ENCODE measurements around the gene ACSF2. TPM values are rescaled to one million over a fixed set of nuclear protein-coding genes. Genes with fewer than 3 reads are reported as not detected.
"Not testable (repeated sequence)": the region's sequence is repeated elsewhere in the genome, so short reads cannot be mapped to it uniquely, and the experiment has no call there.

ACSF2 gene
- total RNA-seq, 1 experiment from 2014 or later = 24.5 TPM

DNA sequence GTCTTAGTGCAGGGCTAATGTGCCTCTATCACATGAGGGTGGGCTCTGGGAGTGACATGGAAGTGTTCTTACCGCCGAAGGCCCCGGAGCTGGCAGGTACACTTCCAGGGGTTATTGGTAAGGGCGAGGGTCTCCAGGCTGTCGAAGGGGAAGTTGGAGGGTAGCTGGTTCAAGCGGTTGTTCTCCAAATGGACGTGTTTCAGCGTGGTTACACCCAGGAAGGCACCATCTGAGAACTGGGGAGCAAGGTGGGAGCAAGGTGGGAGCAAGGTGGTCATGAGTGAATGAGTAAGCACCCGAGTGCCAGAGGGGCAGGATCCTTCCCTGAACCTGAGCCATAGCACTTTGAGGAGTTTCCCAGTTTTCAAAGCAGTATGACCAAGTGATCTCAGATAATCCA lies 39.6 kb downstream of the ACSF2 start:
- DNase-seq = no peak
- Histone ChIP-seq H3K4me3 (no peak overlapping the region), H3K36me3 (no peaks in the 10 kb centered on the region; the same call in 1 of the 2 replicates), H3K9me3 (no peaks in the 10 kb centered on the region), H3K27me3 (no peaks in the 10 kb centered on the region)

DNA sequence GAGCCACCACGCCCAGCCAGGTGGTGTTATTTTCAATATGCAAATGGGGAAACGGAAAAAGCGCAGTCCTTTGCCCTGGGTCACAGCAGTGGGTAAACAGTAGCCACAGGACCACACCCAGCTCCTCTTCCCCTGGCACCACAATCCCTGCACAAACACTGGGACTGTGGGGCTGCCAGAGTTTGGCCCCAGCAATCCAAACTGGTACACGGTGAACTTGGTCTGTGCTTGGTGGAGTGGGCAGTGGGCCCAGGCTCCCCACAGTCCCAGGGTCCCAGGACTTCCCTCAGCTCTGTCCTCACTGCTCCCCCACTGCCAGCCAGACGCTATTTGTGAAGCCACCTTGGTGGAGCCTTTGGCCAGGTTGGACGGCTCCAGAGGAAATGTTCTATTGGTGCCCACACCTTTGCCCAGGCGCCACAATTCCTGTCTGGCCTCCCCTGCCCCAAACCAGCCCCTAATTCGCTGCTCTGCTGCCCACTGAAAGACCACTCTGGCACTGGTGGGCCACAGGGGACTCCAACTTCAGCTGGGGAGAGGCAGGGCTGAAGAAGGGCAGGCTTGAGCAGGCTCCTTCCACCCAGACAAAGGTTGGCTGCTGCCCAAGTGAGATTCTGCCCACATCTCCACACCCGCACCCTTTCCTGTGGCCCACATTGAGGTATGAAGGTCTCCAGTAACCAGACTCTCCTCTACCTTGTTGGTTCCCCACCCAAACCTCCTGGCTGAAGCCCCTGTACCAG lies 40.5 kb downstream of the ACSF2 start:
- no peaks in the 10 kb centered on the region for H3K9me3 ChIP-seq
- DNase-seq = no peak
- no peaks in the 10 kb centered on the region; the same call in 1 of the 2 replicates for H3K36me3 ChIP-seq
- no peaks in the 10 kb centered on the region for H3K27me3 ChIP-seq
- no peak overlapping the region for H3K4me3 ChIP-seq

DNA sequence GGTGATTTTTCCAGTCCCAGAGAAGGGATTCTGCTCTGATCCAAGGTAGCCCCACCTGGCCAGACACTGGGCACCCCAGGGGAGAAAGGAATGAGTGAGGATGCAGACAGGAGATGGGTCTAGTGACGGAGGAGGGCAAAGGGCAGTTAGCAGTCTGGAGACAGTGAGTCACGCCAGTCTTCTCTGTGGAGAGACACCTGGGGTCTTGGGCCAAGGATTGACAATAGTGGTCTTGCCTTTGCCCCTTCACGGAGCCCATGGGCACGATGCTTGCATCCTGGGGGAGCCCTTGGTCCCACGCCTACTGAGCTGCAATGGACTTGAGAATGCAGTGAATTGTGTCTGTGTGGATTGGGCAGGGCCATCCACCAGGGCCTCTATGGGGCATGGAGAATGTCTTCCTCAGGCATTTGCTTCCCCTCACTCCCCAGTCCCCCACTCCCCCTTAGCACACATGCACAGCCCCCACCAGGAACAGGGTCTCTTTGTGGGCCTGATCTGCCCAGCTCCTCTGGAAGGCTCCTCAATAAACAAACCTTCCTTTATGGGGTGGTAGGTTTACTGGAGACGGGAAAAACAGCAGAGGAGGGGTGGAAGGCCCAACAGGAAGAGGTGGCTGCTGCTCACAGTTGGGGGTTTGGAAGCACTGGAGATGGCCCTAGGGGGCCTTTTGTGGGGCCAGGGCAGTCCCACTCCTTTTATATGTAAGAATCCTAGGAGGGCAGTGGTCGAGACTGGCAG lies 41.3 kb downstream of the ACSF2 start:
- no peaks in the 10 kb centered on the region for H3K9me3 ChIP-seq
- no peak overlapping the region for H3K4me3 ChIP-seq
- DNase-seq = no peak
- no peaks in the 10 kb centered on the region; the same call in 1 of the 2 replicates for H3K36me3 ChIP-seq
- no peaks in the 10 kb centered on the region for H3K27me3 ChIP-seq

DNA sequence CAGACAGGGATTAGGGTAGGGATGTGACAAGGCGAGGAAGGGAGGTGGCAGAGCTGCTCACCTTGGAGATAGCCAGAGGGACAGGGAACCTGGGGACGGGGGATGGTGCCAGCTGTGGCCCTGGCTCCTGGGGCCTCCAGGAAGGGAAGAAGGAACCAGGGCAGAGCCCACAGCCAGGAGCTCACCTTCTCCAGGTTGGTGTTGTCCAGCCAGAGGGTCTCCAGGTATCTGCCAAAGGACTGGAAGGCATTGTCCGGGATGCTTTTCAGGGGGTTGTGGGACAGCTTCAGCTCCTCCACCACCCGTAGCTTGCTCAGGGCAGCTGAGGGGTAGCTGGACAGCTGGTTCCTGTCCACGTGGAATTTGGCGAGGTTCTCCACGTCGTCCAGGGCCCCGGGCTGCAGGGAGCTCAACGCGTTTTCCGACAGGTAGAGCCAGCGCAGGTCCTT lies 41.9 kb downstream of the ACSF2 start:
- no peaks in the 10 kb centered on the region for H3K27me3 ChIP-seq
- DNase-seq = no peak

DNA sequence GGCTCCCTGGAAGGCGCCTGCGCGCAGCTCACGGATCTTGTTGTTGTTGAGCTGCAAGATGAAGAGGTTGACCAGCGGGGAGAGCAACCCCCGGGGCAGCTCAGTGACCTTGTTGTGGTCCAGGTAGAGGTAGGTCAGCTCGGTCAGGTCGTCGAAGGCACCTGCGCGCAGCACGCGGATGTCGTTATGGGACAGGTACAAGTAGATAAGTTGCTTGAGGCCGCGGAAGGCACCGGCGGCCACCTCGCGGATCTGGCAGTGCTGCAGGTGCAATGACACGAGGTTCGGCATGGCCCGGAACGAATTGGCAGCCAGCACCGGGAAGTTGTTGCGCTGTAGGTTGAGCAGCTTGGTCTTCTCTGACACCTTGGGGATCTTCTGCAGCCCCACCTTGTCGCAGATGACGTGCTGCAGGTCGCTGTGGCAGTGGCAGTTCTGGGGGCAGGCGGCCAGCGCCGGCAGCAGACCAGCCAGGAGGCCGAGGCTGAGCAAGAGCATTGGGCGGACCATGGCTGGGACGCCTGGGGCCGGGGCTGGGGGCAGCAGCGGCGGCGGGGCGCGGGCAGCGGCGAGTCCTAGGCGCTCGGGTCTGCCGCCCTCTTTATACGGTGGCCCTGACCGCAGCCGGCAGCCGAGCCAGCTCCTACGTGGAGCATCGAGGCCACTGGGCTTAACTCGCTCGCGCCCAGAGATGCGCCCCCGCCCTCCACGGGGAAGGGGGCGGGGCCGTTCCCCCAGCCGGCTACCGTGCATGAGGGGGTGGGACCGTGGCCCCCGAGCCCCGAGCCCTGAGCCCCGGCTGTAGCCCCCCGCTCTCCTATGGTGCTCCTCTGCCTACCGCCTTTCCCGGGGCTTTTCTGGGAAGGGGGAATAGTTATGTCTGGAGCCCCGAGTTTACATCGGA lies 42.5 kb downstream of the ACSF2 start, which contains the start of gene CHAD:
Gene CHAD, minus strand, starts transcription at position 577 of the 904 bp plus-strand sequence. Its CDS starts 67 bp downstream, at position 510.
- H3K4me3 ChIP-seq = no peak within 1 kb of the TSS
- H3K27me3 ChIP-seq = no peaks in the 10 kb centered on the region
- no peaks in the 10 kb centered on the region for H3K9me3 ChIP-seq
- no peaks in the 10 kb centered on the region; the same call in 1 of the 2 replicates for H3K36me3 ChIP-seq
- no peak for DNase-seq

More for the DNA sequence above, 41.9 kb downstream of the ACSF2 start:
- H3K4me3 ChIP-seq = no peak overlapping the region
- H3K9me3 ChIP-seq = no peaks in the 10 kb centered on the region
- H3K36me3 ChIP-seq = no peaks in the 10 kb centered on the region

DNA sequence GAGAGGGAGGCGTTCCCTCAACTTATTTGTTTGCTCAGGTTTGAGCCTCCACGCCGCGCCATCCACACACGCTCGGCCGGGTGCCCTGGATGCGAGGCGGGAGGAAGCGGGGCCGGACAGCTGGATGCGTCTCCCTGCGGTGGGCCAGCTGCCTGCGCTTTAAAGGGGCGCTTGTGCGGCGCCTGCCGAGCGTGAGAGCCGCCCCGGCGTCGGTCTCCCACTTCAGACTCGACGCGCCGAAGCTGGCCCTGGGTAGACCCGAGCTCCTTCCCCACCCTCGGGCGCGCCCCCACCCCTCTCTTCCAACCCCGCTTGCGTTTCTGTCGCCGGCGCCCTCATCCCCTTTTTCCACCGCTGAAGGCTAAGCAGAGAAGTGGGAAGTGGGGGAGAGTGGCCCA lies 43.2 kb downstream of the ACSF2 start:
- Histone ChIP-seq H3K9me3 (no peaks in the 10 kb centered on the region), H3K4me3 (no peak overlapping the region), H3K36me3 (no peaks in the 10 kb centered on the region; the same call in 1 of the 2 replicates), H3K27me3 (no peaks in the 10 kb centered on the region)
- no peak for DNase-seq

DNA sequence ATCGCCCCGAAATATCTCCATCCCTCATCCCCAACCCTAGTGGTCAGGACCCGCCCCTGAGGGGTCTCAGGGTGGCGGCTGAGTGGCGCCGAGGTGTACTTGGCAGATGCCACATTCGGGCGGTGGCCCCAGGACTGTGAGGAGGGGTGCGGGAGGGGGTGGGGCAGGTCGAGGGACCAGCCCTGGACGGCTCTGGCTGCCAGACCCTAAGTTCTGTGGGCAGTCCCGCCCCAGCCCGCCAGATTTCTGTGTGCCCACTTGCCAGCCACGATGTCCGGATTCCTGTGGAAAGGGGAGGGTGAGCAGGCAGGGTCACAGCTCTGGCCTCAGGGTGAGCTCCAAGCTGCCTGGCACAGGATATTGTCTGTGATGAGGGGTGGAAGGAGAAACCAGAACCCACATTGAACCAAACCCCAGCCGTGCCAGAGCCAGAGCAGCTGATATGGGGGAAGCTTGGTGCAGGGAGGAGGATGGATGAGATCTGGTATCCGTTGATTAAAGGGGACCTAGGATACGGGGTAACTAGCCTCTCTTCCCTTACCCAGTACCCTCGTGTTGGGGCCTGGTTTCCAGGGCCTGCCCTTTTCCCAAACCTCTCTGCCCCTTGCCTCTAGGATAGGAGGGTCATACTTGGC lies 43.8 kb downstream of the ACSF2 start:
- no peak for DNase-seq
- H3K27me3 ChIP-seq = no peaks in the 10 kb centered on the region
- H3K4me3 ChIP-seq = no peak overlapping the region
- no peaks in the 10 kb centered on the region for H3K9me3 ChIP-seq
- no peaks in the 10 kb centered on the region; the same call in 1 of the 2 replicates for H3K36me3 ChIP-seq

DNA sequence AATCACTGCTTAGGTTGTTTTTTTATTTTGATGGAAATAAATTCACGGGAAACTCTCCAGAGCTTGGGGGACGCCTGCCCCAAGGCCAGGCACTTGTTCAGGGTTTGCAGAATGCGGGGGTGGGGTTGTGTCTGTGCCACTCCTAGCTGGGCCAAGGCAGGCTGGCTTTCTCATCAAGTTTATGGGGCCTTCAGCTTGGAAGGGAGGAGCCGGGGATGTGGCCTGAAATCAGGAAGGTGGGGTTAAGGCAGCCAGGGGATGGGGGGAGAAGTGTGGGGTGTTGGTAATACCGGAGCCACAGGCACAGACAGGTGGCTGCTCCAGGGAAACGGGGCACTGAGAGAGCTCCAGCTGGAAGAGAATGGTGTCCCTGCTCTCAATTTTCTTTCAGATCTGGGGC lies 44.4 kb downstream of the ACSF2 start:
- H3K4me3 ChIP-seq = no peak overlapping the region
- no peaks in the 10 kb centered on the region for H3K27me3 ChIP-seq
- no peak for DNase-seq
- no peaks in the 10 kb centered on the region; the same call in none of the 2 replicates for H3K36me3 ChIP-seq
- H3K9me3 ChIP-seq = no peaks in the 10 kb centered on the region

DNA sequence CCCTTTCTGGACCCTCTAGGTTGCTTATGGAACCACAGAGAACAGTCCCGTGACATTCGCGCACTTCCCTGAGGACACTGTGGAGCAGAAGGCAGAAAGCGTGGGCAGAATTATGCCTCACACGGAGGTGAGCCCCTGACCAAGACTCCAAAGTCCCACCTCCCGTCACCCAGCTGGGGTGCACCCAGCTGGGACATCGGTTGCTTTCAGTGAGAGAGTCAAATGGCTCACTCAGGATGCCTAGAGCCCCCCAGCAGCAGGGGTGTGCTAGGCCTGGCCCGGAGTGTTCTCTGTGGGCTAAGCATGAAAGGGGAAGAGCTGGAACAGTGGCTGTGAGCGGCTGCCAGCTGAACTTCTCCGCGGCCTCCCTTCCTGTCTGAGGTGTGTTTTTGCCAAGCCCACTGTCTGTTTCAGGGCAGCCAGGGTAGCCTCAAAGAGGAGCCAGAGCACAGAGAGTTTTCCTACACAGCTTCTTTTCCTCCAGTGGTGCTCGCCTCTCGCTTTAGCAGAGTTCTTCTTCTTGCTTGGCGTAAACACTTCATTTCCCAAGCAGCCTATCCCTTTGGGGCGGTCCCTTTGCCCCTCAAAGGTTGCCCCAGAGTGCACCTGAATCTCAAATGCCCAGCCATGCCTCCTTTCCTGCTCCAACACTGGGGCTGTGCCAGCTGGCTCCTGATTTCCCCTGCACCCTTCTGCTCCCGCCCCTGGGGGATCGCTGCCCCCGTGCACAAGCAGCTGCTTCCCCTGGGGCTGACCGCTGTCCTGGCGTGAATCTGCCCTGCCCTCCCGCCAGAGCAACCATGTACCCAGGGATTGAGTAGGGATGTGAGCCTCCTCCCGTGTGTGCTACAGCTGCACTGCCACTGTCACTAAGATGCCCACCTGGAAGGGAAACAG lies 45.2 kb downstream of the ACSF2 start:
- DNase-seq = no peak
- H3K4me3 ChIP-seq = no peak overlapping the region

DNA sequence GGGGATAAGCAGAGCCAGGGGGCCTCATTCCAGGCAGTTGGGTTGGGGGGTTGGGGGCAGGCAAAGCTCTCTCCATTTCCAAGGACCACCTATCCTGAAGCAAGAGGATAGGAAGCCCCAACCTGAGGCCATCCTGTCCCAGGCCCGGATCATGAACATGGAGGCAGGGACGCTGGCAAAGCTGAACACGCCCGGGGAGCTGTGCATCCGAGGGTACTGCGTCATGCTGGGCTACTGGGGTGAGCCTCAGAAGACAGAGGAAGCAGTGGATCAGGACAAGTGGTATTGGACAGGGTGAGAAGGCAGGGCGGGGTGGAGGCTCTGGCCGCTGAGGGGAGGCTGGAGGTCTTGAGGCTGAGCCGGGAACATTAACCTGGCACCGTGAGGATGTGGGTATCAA lies 46.3 kb downstream of the ACSF2 start:
- no peak for DNase-seq
- Histone ChIP-seq H3K4me3 (no peak overlapping the region), H3K9me3 (no peaks in the 10 kb centered on the region), H3K27me3 (no peaks in the 10 kb centered on the region), H3K36me3 (no peaks in the 10 kb centered on the region; the same call in none of the 2 replicates)

More for the DNA sequence above, 45.2 kb downstream of the ACSF2 start:
- H3K27me3 ChIP-seq = no peaks in the 10 kb centered on the region
- no peaks in the 10 kb centered on the region; the same call in none of the 2 replicates for H3K36me3 ChIP-seq
- H3K9me3 ChIP-seq = no peaks in the 10 kb centered on the region

DNA sequence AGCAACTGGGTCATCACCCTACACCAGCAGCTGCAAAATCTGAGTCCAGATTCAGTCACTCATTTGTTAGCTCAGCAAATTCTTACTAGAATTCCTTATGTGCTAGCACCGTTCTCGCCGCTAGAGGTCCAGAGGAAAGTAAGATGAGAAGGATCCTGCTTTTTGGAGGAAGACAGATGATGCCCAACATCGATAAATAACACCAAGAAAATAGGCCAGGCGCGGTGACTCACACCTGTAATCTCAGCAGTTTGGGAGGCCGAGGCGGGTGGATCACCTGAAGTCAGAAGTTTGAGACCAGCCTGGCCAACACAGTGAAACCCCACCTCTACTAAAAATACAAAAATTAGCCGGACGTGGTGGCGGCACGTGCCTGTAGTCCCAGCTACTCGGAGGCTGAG lies 46.7 kb downstream of the ACSF2 start:
- DNase-seq = peak; percentile 35
- not testable (repeated sequence) for H3K9me3 ChIP-seq, H3K4me3 ChIP-seq, H3K36me3 ChIP-seq, H3K27me3 ChIP-seq

DNA sequence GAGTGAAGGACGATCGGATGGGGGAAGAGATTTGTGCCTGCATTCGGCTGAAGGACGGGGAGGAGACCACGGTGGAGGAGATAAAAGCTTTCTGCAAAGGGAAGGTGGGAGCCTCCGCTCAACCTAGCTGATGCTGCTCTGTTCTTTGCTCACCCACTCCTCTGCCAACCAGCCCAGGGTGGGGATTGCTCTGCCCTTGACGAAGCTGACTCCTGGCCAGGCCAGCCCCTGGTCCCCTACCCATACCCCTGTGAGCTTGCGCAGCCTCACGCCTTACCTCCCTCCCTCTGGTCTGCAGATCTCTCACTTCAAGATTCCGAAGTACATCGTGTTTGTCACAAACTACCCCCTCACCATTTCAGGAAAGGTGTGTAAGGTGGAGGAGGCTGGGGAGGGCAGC lies 47.9 kb downstream of the ACSF2 start:
- Histone ChIP-seq H3K27me3 (no peaks in the 10 kb centered on the region), H3K9me3 (no peaks in the 10 kb centered on the region), H3K4me3 (no peak overlapping the region), H3K36me3 (no peaks in the 10 kb centered on the region; the same call in none of the 2 replicates)
- no peak for DNase-seq

DNA sequence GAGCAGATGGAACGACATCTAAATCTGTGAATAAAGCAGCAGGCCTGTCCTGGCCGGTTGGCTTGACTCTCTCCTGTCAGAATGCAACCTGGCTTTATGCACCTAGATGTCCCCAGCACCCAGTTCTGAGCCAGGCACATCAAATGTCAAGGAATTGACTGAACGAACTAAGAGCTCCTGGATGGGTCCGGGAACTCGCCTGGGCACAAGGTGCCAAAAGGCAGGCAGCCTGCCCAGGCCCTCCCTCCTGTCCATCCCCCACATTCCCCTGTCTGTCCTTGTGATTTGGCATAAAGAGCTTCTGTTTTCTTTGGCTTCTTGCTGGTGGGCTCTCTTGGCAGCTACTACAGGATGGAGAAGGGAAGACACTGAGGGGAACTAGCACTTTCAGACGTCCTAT lies 48.5 kb downstream of the ACSF2 start:
- DNase-seq = no peak
- Histone ChIP-seq H3K36me3 (peaks cover under 1% of the 10 kb centered on the region), H3K9me3 (no peaks in the 10 kb centered on the region), H3K27me3 (no peaks in the 10 kb centered on the region), H3K4me3 (no peak overlapping the region)

DNA sequence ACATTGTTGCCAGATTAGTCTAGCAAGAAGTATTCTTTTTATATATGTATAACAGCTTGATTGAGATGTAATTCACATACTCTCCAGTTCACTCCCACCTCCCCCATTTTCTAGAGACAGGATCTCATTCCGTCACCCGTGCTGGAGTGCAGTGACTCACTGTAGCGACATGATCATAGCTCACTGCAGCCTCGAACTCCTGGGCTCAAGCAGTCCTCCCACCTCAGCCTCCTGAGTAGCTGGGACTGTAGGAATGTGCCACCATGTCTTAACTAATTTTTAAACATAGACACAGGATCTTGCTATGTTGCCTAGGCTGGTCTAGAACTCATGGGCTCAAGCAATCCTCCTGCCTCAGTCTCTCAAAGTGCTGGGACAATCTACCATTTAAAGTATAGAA lies 49.3 kb downstream of the ACSF2 start:
- Histone ChIP-seq H3K27me3 (no peaks in the 10 kb centered on the region), H3K4me3 (no peak overlapping the region), H3K36me3 (peaks cover 9% of the 10 kb centered on the region), H3K9me3 (no peaks in the 10 kb centered on the region)
- no peak for DNase-seq

DNA sequence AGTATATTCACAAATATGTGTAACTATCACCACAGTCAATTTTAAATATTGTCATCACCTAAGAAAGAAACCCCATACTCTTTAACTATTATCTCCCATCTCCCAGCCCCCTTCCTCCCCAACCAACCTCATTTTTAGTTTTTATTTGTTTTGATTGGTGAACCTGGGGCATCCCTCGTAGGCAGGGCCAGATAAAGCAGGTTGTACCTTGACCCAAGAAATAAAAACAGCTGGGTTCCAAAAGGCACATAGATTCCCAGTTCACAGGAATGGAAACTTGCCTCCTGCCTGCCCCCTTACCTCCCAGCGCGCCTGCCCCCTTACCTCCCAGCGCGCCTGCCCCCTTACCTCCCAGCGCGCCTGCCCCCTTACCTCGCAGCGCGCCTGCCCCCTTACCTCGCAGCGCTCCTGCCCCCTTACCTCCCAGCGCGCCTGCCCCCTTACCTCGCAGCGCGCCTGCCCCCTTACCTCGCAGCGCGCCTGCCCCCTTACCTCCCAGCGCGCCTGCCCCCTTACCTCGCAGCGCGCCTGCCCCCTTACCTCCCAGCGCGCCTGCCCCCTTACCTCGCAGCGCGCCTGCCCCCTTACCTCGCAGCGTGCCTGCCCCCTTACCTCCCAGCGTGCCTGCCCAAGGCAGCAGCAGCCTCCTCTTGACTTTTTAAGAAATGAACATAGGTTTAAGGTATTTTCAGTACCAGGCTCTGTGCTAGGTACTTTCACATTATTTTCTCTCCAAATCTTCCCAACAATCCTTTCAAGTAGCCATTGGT lies 49.9 kb downstream of the ACSF2 start:
- not testable (repeated sequence) for H3K27me3 ChIP-seq, DNase-seq, H3K9me3 ChIP-seq, H3K4me3 ChIP-seq
- peaks cover 13% of the 10 kb centered on the region for H3K36me3 ChIP-seq

Data from MG63 (cell line).